HG02973 (cell line): ENCODE measurements around the gene GDF11.

Source experiments
- ATAC-seq: cut with Tn5 transposase; IDR thresholded peaks from one replicate; pipeline ENCODE4 v1.9.1; 2021; ENCODE audit warnings: moderate library complexity; ENCODE audit not compliant: unreplicated experiment

Gene GDF11

DNA sequence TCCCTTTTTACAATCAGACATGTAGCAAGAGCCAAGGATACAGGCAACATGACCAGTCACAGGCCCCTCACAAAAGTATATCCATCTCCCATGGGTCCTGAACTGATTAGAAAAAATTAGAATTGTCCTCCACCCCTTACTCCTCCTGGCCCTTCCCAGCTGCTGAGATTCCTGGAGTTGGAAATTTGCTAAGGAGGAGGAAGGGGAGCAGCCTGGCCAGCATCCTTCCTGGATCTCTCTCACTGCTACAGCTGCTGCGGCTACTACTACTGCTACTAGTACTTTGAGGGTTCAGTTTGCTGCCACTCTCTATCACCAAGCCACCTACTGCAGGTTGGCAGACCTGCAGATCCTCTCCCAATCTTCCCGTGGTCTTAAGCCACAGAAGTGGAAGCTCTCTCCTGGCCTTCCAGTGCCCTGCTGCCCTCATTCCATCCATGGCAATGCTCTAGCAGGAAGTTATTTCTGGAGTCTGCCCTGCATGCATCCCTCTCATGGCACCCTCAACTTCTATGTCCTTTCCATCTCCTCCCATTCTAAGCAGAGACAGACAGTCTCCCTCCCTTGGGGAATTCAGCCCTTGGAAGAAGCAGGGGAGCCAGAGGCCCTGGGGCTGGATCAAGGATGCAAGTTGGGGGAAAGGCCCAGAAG lies 36.2 kb upstream of the GDF11 start:
- no peak for ATAC-seq

- no peak for ATAC-seq
Measured at GRCh38 chr12:55707219-55707671, 35.7 kb upstream of the GDF11 start.

- no peak for ATAC-seq
Measured at GRCh38 chr12:55707841-55708694, 34.9 kb upstream of the GDF11 start, which contains the start of gene ITGA7. TSS of gene ITGA7 (minus strand) at chr12:55707904. CDS start at chr12:55707682, 222 bp downstream.

DNA sequence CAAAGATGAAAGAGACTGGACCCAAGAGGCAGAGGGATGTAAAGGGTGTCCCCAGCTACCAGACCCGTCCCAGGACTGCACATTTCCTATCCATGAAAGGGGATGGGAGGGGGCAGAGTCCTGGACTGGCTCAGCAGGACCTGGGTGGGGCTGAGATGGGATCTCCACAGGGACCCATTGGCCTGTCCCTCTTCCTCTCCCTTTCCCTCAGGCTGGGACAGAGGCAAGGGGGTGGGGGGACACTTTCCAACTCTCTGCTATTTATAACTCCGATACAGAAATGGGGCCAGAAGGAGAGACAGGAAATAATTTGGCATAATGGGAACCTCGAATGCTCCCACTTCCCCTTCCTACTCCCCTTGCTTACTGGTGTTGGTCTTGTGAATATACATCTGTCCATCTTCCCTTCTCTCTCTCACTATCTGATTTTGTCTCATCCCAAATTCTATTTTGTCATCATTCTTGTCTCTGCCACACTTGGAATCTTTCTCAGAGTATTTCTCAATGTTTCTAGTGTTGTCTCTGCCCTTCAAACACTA lies 34.2 kb upstream of the GDF11 start:
- ATAC-seq, result no peak

DNA sequence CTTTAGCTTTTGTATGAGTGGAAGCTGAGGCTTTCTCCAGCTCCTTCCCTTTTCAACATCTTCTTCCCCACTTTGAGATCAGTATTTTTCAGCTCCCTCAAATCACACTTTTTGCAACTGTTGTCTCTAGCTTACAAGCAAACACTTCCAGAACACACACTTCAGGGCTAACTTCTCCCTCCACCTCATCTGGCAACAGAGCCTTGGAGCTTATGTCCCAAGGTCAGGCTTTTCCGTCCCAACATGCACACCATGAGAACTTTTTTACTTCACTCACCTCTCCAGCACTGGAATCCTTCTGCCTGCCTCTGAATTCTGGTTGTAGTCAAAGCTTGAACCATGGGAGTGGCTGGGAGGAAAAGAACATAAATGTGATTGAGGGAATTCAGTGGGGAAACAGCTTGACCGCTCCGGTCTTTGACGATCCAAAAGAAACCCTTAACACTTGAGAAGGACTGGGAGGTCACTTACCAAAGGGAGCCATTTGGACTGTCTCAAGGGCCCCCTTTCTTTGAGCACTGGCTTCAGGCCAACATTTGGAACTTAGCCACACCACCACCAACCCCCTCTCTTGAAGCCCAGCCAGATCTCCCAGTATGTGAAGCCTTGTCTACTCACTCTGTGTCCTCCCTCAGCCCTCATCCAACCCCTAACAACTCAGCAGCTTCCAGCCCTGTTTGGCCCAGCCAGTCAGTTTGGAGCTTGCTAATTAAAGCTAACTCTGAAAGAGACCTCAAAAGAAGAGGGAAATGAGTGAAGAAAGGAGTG lies 31.0 kb upstream of the GDF11 start:
- ATAC-seq, result no peak

GRCh38 chr12:55712700-55713415 lies 30.1 kb upstream of the GDF11 start:
- ATAC-seq, result no peak

DNA sequence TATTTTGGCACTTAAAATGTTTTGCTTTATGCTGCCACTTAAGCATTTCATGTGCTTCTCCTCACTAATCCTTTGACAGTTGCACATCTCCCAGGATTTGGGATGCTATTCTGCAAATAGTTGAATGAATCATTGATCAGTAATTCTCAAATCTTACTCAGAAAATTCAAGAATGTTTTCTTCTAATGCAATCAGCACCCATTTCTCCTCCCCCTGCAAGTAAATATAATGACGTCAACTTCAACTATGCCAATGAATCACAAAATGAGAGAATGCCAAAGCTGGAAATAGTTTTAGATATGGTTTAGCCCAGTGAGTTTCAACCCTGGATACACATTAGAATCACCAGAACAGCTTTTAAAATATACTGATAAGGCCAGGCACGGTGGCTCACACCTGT lies 29.2 kb upstream of the GDF11 start:
- no peak for ATAC-seq

- peak; percentile 11 for ATAC-seq
Measured at GRCh38 chr12:55715169-55715764, 27.7 kb upstream of the GDF11 start.

DNA sequence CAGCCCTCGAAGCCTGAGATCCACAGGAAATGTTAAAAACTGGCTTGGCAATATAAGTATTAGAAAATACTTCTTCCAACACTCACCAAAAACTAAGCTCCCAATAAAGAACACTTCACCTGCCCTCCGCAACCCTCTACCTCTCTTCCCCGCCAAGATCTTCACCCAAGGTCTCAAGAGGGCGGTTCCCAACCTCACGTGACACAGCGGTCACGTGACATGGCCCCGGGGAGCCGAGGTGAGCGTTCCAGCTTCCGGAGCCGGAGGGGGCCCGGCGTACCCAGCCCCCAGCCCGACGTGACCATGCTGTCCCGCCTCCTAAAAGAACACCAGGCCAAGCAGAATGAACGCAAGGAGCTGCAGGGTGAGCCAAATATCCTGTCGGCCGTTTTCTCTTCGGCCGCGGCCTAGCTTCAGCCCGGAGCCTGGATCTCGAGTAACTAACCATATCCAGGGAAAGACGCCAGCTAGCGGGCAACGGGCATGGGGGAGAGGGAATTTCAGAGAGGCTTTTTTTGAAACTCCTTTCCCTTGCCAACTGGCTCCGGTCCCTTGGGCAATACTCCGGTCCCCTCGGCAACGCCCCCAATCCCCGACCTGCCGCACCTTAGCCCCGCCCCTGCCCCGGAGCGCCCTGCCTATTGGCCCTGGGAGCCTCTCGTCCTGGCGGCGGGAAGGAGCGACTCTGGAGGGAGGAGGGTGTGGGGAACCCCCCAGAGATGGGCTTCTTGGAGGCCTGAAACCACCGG lies 26.9 kb upstream of the GDF11 start, which contains the start of gene BLOC1S1:
Gene BLOC1S1, plus strand, starts transcription at position 214 of the 749 bp plus-strand sequence. Its CDS starts 6 bp downstream, at position 220.
- ATAC-seq, result peak; percentile 88

DNA sequence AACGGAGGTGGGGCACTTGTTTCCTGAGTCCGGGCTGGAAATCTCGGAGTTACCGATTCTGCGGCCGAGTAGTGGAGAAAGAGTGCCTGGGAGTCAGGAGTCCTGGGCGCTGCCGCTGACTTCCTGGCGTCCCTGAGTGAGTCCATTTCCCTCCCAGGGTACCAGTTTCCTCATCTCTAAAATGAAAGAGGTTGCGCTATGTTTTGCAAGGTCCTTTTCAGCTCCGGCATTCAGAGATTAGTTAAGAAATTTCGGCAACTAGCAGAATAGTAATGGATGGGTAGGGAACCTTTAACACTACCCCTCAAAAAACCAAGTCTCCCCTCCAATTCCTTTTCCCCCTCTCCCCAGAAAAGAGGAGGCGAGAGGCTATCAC lies 26.4 kb upstream of the GDF11 start:
- peak; percentile 20 for ATAC-seq

DNA sequence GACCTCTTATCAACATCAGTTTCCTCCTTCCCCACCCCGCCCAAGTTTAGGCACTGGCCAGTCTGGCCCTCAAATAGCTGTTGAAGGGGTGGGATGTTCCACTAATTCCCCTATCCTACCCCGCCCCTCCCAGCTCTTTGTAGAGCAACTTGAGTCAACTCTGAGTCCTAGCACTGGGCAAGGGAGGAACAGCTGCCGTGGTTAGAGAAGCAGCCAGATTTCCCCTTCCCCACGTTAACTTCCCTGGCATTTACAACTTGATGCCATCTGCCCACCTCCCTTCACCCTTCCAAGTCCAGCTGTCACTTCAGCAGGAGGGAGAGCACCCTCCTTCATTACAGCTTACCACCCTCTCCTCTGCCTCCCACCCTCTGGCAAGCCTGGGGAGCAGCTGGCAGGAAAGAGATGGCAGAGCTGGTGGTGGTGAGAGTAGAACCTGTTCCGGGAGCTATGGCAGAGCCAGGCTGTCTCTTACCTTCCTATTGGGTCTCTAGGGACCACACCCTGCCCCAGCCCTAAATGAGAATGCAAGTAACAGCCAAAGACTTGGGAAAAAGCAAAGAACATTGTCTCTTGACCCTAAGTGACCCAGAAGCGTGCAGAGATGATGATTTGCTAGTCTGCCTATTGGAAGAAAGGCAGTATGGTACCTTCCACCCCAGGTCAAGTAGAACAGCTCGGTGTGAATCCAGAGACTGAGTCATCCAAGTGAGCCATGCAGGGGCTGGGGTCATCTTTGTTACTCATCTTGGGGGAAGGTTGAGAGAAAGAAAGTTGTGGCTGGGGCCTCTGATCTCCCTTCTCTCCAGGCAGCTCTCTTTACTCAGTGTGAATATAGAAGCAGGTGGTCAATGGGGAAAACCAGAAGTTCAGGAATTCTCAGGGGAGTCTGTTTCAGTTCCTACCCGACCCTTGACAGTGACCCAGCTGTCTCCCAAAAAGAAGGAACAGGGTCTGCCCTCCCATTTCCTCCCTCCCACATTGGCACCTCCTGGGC lies 25.6 kb upstream of the GDF11 start:
- no peak for ATAC-seq

- ATAC-seq, result no peak
Measured at GRCh38 chr12:55718015-55718414, 24.9 kb upstream of the GDF11 start.

GRCh38 chr12:55718624-55719275 lies 24.2 kb upstream of the GDF11 start:
- no peak for ATAC-seq

GRCh38 chr12:55719371-55719770 lies 23.6 kb upstream of the GDF11 start:
- no peak for ATAC-seq

GRCh38 chr12:55720071-55720564 lies 22.8 kb upstream of the GDF11 start, which contains the start of gene RDH5:
TSS of gene RDH5 (plus strand) at chr12:55720393. CDS start at chr12:55721185, 792 bp downstream.
- no peak for ATAC-seq

- ATAC-seq, result no peak
Measured at GRCh38 chr12:55720894-55721444, 22.0 kb upstream of the GDF11 start.
